Left ventricle myocardium inferior (tissue), 1 donor: ENCODE data around the gene HDAC8. TPM values are rescaled to one million over a fixed set of nuclear protein-coding genes. Genes with fewer than 3 reads are reported as not detected.

Experiments used
- DNase-seq: peaks from one replicate; pipeline ENCODE4 v3.0.0-alpha.2; 2020
- H3K27ac ChIP-seq: fragments of 200-600 bp; replicated peaks from 2 replicates; pipeline ENCODE4 v1.8.0; 2021
- H3K27me3 ChIP-seq: fragments of 200-600 bp; 2 replicates; pipeline ENCODE4 v1.8.0; 2021; ENCODE audit warnings: low read depth
- H3K36me3 ChIP-seq: fragments of 200-600 bp; 2 replicates; pipeline ENCODE4 v1.8.0; 2021
- H3K4me1 ChIP-seq: fragments of 200-600 bp; 2 replicates; pipeline ENCODE4 v1.8.0; 2021
- H3K4me3 ChIP-seq: fragments of 200-600 bp; 2 replicates; pipeline ENCODE4 v1.8.0; 2021; ENCODE audit warnings: mild to moderate bottlenecking, moderate library complexity
- H3K9me3 ChIP-seq: fragments of 200-600 bp; replicated peaks from 2 replicates; pipeline ENCODE4 v1.8.0; 2021
- CTCF ChIP-seq: fragments of 200-600 bp; IDR thresholded peaks from 2 replicates; pipeline ENCODE4 v1.8.0; 2021; ENCODE audit warnings: antibody characterized with exemption, mild to moderate bottlenecking, borderline replicate concordance
- intact Hi-C: fragments of 100-400 bp; cut with micrococcal nuclease; formaldehyde crosslinking; loops from one replicate; pipeline ENCODE4 v1.11.0; 2022
- total RNA-seq: library from RNA; stranded (reverse); fragmentation: NEBNext Ultra II Directional; extraction: Animal tissue kit (Norgen Biotek cat#: 25700); gene quantifications from one replicate; pipeline ENCODE4 v1.2.1, GENCODE V29; 2021
- donor health status: DM: no; HTN: yes; CAD: no; lungs with severe emphysema.

Gene HDAC8
- total RNA-seq, 1 donor from 2014 or later, result 19.3 TPM

- no peak overlapping the region for H3K27ac ChIP-seq
- H3K4me3 ChIP-seq, result no peak overlapping the region
- H3K36me3 ChIP-seq, result no peaks in the 10 kb centered on the region
- H3K9me3 ChIP-seq, result no peaks in the 10 kb centered on the region
- no peak for TF ChIP-seq CTCF
- intact Hi-C loops, result no loop called here
- H3K27me3 ChIP-seq, result no peaks in the 10 kb centered on the region
- no peaks in the 10 kb centered on the region for H3K4me1 ChIP-seq
- DNase-seq, result no peak
Observed at GRCh38 chrX:72295745-72296144, 276.9 kb downstream of the HDAC8 start.

- Histone ChIP-seq H3K27me3 (no peaks in the 10 kb centered on the region), H3K4me3 (no peak overlapping the region), H3K36me3 (no peaks in the 10 kb centered on the region), H3K9me3 (no peaks in the 10 kb centered on the region), H3K4me1 (no peaks in the 10 kb centered on the region), H3K27ac (no peak overlapping the region)
- no peak for TF ChIP-seq CTCF
- DNase-seq, result no peak
- intact Hi-C loops, result no loop called here
Observed at GRCh38 chrX:72294497-72294896, 278.1 kb downstream of the HDAC8 start.

- no peak for TF ChIP-seq CTCF
- Histone ChIP-seq H3K27ac (no peak overlapping the region), H3K9me3 (no peaks in the 10 kb centered on the region), H3K4me1 (no peaks in the 10 kb centered on the region), H3K36me3 (no peaks in the 10 kb centered on the region), H3K27me3 (no peaks in the 10 kb centered on the region), H3K4me3 (no peak overlapping the region)
- intact Hi-C loops, result no loop called here
- DNase-seq, result no peak
Observed at GRCh38 chrX:72282302-72282701, 290.3 kb downstream of the HDAC8 start.

- TF ChIP-seq CTCF, result no peak
- Histone ChIP-seq H3K4me1 (peaks cover 15% of the 10 kb centered on the region), H3K27ac (no peak overlapping the region), H3K27me3 (no peaks in the 10 kb centered on the region), H3K4me3 (no peak overlapping the region), H3K36me3 (peaks cover 2% of the 10 kb centered on the region), H3K9me3 (no peaks in the 10 kb centered on the region)
- DNase-seq, result no peak
- intact Hi-C loops, result no loop called here
Observed at GRCh38 chrX:72280321-72280845, 292.3 kb downstream of the HDAC8 start.

Other genes starting within 250 kb of the HDAC8 start
- 18.1 TPM for gene PHKA1, start 141.5 kb upstream of the HDAC8 start, total RNA-seq
- gene DMRTC1B, start 204.0 kb upstream of the HDAC8 start, total RNA-seq, result not detected
- gene FAM236B, start 209.8 kb upstream of the HDAC8 start, total RNA-seq, result not detected
- gene FAM236D, start 235.4 kb upstream of the HDAC8 start, total RNA-seq, result not detected